NAMALWA (cell line): Measurements from ENCODE around the gene PEX14.

Experiments used
- DNase-seq: peaks from one replicate; pipeline ENCODE4 v3.0.0-alpha.2; 2015; ENCODE audit warnings: low spot score

The PEX14 gene

DNA sequence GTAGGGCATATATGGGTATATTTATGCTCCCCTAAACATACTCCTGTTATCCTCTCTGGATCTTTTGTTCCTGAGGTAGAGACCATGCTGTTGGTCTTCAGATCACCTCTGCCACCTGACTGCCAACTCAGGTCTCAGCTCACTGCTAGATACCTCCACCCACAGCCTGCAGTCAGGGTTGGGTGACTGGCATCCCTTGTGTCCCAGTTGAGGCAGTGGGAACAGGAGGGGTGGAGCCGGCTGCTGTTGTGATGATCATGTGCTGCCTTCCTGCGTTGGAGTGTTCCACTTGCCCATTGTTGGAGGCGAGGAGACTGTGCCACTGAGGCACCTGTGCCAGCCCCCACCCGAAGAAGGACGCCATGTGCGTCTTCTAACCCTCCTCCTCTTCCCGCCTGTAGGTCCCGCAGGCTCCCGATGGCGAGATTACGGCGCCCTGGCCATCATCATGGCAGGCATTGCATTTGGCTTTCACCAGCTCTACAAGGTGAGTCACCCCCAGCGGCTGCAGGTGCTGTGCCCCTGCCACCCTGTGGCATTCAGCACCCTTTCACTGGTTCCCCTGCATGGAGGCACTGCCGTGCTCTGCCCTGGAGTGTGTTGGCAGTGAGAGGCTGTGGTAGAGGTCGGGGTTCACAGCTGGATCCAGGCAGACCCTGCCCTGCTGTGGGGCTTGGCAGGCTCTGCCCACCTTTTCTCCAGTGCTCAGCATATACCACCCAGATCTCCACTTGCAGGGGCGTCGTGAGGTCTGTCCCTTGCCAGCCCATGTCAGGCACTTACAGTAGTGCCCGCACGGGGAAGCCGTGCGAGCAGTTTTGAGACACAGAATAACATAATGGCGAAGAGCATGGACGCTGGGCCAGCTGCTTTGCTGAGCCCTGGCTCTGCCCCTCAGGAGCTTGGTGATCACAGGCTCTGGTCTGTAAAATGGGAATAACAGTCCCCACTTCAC, 143.5 kb downstream of the PEX14 start:
- no peak for DNase-seq

DNA sequence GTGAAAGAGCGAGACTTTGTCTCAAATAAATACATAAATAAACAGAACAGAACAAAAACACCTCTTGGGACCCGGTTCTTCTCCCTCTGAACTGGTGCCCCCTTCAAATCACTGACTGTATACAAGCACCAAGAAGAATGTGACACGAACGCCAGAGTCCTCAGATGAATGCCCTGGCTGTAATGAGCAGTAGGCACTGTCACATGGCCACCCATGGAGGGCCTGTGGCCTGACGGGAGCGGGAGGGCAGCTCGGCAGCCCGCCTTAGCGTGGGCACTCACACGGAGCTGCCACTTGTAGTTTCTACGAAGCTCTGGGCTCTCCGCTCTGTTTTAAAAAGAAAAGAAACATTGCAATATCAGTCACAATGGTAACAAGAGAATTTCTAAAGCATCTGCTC, 146.0 kb downstream of the PEX14 start:
- DNase-seq: no peak

DNA sequence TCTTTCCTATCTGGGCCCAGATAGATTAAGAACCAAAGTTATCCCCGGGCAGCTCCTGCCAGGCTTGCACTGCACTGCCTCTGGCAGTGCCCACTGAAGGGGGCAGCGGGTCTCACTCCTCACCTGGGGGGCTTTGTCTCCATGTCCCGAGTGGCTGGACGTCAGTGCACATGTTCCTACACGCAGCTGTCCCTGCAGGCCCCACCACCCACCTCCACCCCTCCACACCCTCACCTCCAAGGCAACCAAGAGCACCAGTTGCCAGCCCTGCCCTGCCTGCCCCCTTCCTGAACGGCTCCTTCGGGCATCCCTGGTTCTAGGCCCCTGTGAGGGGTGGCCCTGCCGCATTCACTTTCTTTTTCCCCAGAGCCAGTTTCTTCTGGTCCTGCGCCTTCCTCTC, 147.2 kb downstream of the PEX14 start:
- DNase-seq: no peak

DNA sequence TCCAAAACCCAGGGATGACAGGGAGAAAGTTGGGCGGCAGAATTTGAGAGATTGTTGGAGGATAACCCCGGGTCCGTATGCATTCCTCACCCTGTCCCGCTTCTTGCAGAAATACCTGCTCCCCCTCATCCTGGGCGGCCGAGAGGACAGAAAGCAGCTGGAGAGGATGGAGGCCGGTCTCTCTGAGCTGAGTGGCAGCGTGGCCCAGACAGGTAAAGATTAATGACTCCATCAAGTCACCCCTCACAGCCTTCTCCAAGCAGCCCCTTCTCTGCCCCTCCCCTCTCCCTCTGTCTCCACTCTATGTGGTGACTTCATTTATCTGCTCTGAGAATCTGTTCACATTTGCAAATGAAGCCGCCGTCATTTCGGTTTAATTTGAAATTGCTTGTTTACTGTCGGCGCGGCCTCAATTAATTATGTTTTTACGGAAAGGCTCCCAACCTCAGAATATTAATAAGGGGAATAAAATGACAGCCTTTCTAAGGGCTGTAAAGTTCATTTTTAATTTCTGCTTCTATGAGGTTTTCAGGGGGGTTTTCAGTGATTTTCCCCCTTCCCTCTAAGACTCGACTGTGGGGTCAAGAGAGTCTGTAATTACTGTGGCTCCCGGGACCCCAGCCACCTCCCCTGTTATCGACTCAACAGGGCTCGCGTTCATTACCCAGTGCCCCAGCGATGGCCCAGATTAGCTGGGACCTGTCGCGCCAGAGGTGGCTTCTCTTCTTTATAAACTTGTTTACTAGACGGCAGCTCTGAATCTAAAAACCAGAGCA, 148.3 kb downstream of the PEX14 start:
- DNase-seq: no peak

DNA sequence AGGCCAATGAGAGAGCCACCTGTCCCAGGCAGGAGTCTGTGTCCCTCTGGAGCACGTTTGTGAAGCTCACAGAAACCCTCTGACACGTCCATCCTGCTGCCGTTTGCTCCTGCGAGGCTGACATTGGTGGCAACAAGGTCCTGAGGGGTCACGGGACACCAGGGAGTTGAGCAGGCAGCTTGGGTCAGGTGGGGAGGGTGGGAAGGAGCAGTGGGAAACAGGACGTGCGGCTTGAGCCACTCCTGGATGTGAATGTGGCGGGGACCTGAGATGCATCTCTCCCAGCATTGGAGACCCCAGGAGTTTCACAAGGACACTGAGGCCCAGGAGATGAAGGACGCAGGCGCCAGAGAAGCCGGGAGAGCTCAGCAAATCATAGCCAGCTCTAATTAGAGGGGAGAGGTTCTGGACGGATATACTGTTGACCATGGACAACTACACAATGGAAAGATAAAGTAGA, 149.0 kb downstream of the PEX14 start:
- no peak for DNase-seq

DNA sequence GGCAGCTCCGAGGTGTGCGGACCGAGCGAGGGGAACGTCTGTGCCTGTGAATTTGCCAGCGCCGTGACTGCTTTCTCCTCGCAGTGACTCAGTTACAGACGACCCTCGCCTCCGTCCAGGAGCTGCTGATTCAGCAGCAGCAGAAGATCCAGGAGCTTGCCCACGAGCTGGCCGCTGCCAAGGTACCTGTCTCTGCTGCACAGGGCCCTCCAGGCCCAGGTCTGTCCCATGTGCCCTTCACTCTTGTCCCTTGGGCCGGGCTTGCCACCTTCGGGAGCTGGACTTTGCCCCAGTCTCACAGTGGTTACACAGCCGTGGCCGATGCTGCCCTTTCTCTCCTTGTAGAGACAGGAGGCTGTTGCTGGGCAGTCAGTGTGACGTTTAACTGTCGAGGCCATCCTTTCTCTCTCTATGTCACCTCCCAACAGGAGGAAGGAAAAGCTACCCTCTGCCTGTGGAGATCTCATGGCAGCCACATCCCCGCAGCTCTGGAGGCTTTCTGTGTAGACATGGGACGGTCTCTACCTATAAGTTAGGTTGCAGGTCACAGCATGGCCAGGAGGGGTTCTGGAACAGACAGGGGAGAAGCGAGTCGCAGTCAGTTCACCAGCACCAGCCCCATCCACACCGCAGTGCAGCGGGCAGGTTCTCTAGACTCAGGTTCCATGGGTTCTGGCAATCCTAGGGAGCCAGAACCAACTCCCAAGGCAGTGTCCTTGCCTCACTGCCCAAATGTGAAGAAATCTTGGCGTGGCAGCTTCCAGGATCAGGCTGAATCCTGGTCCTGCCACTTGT, 149.7 kb downstream of the PEX14 start:
- no peak for DNase-seq

DNA sequence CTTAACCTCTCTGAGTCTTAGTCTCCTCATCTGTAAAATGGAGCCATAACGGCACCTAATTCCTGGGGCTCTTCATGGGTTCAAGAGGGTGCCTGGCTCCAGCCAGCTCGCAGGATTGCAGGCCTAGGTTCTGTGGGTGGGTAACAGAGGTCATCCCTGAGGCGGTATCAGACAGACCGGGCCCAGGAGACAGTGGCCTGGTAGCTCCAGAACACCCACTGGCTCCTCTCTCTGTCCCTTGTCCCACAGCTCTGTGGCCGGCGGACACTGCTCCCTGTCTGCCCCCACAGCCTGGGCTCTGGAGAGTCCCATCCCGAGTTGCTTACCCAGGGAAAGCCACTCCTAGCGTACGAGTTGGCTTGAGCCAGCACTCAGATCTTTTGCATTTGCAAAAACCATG, 150.3 kb downstream of the PEX14 start:
- no peak for DNase-seq

DNA sequence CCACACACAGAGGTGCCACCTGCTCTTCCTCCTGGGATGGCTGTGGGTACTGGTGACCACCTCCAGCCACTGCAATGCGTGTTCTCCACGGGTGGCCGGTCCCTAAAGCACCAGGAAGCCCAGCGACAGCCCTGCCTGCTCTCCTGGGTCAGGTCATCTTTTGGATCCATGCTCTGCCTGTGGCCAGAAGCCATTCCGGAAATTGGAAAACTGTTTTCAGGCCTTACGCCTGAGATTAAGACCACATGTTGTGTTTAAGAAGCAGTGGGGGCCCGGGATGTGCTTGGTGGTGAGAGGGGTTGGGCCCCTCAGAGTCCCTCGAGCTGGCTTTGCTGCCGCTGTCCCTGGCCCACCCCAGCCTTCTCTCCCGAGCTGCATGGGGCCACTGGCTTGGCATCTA, 150.8 kb downstream of the PEX14 start:
- no peak for DNase-seq

DNA sequence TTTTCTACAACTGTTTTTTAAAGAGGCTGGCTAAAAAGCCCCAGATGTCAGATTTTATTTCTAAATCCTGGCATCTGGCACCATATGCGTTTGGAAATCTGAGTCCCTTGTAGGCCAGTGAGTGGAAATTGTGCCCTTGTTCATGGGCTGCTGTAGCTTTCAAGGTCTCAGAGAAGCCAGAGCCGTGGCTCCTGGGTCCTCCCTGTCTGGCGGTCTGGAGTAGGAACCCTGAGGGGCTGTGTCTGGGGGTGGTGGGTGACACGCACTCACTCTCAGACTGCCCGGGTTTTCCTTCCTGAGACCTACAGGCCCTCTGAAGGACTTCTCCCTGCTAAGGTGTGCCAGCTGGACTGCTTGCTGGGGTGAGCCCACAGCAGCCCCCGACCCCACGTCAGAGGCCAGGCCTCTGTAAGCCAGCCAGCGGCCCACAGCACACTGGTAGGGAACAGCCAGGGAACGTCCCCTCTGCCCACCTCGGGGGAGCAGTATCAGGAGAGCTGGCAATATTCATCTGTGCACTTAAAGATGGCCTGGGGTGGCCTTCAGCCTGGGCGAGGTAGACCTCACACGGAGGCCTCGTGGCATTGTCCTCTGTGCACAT, 151.5 kb downstream of the PEX14 start:
- DNase-seq: no peak

DNA sequence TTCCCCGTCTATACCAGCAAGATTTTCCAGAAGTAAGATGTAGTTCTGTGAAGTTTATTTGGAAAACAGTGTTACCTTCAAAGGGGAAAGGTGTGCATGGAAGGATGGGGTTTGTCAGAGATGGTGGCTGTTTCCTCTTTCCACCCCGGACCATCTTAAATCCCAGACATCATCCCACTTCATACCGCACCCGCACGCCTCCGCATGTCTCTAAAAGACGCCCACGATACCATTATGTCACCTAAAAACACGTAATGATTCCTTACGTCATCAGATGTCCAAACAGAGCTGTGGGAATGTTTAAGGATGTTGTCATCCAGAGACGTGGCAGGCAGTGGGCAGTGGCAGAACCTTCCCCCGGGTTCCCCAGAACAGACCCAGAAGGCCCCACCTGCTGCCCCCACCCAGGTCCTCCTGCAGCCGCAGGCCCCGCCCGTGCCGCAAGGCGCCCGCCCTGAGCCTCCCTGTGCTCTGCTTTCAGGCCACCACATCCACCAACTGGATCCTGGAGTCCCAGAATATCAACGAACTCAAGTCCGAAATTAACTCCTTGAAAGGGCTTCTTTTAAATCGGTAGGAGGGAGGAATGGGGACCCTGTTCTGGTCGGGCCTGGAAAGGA, 152.2 kb downstream of the PEX14 start:
- DNase-seq: no peak

DNA sequence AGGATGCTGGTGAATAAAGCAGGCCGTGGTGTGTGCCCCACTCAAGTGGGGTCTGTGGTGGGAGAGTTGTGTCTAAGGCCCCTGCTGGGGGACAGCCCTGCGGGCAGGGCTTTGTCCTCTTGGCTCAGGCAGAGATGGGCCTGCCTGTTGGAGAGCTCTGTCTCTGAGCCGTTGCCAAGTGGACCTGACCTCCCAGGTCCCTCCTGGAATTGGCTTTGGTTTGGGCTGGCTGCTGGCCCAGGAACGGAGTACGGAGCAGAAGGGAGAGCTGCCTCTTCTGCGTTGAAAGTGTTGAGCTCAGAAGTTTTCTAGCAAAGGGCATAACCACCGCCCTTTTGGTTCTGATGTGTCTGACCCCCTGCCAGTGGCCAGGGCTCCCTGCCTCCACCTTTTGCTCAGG, 153.9 kb downstream of the PEX14 start:
- DNase-seq: no peak

DNA sequence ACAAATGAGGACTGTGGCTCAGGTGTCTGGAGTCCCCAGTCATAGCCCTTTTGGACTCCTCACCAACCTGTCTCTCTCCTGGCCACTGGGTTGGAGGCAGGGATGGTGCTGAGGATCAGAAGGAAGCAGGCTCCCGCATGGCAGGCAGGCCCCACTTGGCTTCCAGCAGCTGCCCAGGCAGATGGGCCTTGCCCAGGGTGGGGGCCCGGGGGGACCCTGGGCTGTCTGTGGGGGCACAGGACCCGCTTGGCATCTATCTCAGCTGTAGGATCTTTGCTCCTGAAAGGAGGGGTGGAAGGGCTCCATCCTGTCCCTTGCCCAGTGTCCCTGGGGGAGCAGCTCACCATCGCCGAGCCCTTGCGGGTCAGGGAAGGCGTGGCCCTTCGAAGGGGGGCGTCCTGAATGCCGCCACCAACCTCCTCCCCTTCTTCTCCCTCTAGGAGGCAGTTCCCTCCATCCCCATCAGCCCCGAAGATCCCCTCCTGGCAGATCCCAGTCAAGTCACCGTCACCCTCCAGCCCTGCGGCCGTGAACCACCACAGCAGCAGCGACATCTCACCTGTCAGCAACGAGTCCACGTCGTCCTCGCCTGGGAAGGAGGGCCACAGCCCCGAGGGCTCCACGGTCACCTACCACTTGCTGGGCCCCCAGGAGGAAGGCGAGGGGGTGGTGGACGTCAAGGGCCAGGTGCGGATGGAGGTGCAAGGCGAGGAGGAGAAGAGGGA, 154.5 kb downstream of the PEX14 start:
- DNase-seq: no peak

DNA sequence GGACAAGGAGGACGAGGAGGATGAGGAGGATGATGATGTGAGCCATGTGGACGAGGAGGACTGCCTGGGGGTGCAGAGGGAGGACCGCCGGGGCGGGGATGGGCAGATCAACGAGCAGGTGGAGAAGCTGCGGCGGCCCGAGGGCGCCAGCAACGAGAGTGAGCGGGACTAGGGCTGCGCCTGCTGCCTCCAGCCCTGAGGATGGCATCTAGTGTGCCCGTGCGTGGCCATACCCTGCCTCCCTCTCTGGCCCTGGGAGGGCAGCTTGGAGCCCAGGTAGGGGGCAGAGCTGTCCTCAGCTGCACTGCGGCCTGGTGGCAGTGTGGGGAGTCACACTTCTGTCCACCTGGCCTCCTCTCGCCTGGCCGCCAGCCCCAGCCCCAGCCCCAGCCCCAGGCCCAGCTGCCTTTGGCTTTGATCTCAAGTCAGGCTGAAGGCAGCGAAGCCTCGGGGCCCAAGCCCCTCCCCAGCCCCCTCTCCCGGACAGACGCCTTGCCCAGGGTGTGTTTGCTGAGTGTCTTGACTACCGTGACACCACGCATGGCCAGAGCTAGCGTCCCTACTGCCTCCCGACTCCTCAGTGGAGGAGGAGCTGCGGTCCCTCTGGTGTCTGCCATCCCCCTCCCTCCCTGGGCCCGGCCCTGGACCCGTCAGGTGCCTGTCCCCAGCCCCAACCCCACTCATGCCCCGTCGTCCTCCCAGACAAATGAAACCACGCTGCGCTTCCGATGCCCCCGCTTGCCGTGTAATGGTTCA, 155.2 kb downstream of the PEX14 start:
- no peak for DNase-seq

DNA sequence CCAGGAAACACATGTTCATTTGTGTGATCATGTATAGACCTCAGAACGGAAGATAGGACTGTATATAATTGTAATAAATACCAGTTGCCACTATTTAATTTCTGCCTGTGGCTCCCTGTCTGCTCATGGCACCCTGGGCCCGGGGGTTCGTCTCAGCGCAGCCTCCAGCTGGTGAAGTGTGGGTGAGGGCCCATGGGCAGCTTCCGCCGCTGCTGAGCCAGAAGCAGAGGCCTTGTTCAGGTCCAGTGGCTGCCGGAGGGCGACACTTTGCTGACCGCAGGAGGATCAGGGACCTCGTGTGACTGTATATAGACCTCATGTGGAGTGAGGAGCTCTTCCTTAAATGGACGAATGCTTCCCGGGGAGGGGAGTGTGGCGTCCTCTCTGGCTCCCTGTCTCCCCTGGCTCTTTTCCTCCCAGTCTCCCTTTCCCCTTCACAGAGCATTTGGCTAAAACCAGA, 155.9 kb downstream of the PEX14 start:
- no peak for DNase-seq

DNA sequence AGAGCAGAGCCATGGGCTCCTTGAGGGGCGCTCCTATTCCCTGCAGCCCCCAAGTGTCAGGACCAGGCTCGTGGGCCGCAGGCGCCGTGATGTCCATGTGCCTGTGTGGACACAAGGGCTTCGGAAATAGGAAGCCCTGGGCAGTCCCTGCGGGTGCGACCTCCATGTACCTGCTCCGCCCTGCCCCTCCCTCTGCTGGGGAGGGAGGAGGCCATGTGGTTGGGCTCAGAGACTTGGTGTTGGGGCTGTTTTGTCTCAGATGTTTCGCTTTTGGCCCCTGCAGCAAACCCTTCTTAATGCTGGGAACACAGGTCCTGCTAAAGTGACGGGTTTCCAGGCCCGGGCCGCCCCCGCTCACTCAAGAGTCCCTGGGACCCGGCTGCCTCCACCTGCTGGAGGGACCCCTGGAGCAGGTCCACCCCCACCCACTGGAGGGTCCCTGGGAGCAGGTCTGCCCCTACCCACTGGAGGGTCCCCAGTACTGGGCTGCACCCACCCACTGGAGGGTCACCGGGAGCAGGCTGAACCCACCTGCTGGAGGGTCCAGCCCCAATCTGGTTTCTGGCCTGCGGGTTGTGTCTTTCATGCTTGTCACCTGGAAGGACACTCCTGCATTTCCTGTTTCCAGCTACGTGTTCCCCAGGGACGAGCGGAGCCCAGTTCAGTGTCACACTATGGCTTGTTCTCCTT, 156.5 kb downstream of the PEX14 start:
- no peak for DNase-seq

DNA sequence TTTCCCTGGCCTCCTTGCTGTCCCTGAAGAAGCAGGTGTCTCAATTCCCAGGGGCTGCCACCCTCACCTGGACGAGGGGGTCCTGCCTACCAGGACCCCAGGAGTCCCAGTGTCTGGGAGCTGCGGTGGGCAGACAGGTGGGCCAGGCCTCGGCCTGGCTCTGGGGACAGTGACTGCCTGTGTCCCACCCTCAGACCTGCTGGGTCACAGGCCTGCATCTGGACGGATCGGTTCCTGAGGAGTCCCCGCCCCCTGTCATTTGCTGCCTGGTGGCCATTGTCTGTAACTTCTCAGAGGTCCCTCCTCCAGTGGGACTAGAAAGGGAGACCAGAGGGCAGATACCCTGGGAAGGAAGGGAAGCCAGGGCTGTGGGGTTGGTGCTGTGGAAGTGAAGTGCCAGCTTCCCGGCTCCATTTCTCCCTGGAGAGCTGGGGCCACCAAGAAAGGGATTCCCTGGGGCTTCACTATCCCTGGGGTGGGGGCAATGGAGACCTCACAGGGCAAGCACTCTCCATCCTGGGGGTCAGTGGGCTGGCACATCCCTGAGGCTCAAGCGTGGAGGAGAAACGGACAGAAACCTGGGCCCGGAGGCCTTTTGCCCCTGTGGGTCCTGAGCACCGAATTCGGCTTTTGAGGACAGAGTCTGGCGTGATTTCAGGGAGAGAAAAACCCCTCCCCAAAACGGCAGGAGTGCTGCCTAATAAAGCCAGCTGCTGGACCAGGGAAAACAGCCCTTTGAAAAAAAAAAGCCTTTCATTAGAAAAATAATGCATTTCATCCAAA, 157.3 kb downstream of the PEX14 start:
- no peak for DNase-seq

DNA sequence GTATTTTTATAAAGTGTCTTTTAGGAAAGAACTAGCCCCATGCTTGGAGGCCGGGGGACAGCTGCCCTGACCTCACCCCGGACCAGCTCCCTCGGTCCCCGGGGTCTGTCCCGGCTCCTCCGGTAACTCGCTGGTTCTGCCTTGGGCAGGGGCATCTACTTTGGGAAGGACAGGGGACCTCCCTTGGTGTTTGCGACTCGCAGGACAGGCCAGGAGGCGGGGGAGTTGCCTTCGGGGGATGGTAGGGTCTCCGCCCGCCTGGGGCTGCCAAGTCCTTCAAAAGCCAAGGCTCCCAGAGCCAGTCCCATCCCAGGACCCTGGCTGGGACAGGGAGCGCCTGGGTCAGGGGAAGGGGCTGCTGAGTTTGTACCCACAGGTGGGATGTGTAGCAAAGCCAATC, 157.9 kb downstream of the PEX14 start:
- DNase-seq: no peak

DNA sequence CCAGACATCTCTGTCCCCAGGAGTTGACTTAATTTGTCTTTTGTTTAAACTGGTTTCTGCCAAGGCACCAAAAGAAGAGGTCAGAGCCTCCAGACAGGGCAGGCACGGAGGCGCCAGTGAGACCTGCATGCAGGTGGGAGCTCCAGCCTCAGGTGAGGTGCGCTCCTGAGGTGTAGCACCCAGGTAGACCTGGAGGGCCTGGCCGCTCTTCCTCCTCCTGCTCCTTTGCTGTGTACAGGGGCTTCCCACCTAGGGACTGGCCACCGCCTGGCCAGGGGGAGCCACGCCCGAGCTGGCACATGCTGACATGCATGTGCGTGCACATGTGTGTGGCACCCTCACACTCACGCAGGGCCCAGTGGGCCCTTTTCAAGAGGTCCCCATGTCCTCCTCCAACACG, 158.7 kb downstream of the PEX14 start:
- no peak for DNase-seq

DNA sequence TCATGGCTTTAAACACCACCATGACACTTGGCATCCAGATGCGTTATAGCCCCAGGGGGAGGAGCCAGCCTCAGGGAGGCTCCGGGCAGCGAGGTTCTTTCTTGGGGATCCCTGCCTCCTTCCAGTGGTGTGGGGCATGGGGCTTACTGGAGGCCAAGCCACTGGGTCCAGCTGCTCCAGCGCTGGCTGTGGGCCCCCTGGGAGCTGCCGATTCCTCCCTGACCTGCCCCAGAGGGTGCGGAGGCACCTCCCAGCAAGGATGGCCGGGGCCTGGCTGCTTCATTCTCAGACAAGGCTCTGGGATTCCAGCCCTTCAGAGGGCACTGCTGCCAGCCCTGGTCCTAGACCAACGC, 159.3 kb downstream of the PEX14 start:
- DNase-seq: no peak
